Spleen (tissue), 11 donors: ENCODE data around the gene NUDT16L1. TPM values are rescaled to one million over a fixed set of nuclear protein-coding genes. Genes with fewer than 3 reads are reported as not detected.

ENCODE experiments used
- DNase-seq: peaks from one replicate; pipeline ENCODE4 v3.0.0-alpha.2; 2020
- H3K27ac ChIP-seq, 8 donors: fragments of 200-600 bp; sonication (generic) in 7 of 8; 1 replicate in 4 of 8; 2 replicates in 4 of 8; pipeline versions ENCODE4 v1.5.0 to v1.8.0; 2016 to 2021; ENCODE audit warnings: inconsistent platforms in 4 of 8, mild to moderate bottlenecking in 4 of 8, moderate library complexity in 1 of 8
- H3K27me3 ChIP-seq, 7 donors: fragments of 200-600 bp; sonication (generic) in 6 of 7; replicated peaks in 1 of 7; 1 replicate in 4 of 7; 2 replicates in 3 of 7; pipeline versions ENCODE4 v1.5.0 to v1.8.0; 2016 to 2021; ENCODE audit warnings: inconsistent platforms in 3 of 7, mild to moderate bottlenecking in 1 of 7
- H3K36me3 ChIP-seq, 6 donors: fragments of 200-600 bp; sonication (generic) in 5 of 6; 1 replicate in 4 of 6; 2 replicates in 2 of 6; pipeline versions ENCODE4 v1.5.0 to v1.8.0; 2016 to 2021; ENCODE audit warnings: inconsistent platforms in 2 of 6
- H3K4me1 ChIP-seq, 6 donors: fragments of 200-600 bp; sonication (generic) in 5 of 6; 1 replicate in 3 of 6; 2 replicates in 3 of 6; pipeline versions ENCODE4 v1.5.0 to v1.8.0; 2016 to 2021; ENCODE audit warnings: inconsistent platforms in 3 of 6
- H3K4me3 ChIP-seq, 8 donors: fragments of 200-600 bp; sonication (generic) in 7 of 8; 1 replicate in 4 of 8; 2 replicates in 4 of 8; pipeline versions ENCODE4 v1.5.0 to v1.8.0; 2016 to 2021; ENCODE audit warnings: inconsistent platforms in 4 of 8, mild to moderate bottlenecking in 4 of 8, moderate library complexity in 2 of 8
- H3K9me3 ChIP-seq, 8 donors: fragments of 200-600 bp; sonication (generic) in 7 of 8; 1 replicate in 4 of 8; 2 replicates in 4 of 8; pipeline versions ENCODE4 v1.5.0 to v1.8.0; 2016 to 2021; ENCODE audit warnings: inconsistent platforms in 4 of 8
- CTCF ChIP-seq, 11 experiments: fragments of 200-600 bp in 7 of 11; fragments of 450-650 bp in 4 of 11; sonication (generic) in 4 of 11; IDR thresholded peaks in 8 of 11; conservative IDR thresholded peaks in 3 of 11; 1 replicate in 7 of 11; 2 replicates in 4 of 11; pipeline versions ENCODE4 v1.4.0 to v1.8.0; 2016 to 2021; ENCODE audit warnings: antibody characterized with exemption in 11 of 11, inconsistent platforms in 4 of 11, mild to moderate bottlenecking in 1 of 11
- POLR2A ChIP-seq, 3 donors: fragments of 450-650 bp; IDR thresholded peaks; one replicate each; pipeline ENCODE4 v1.5.1; 2017; ENCODE audit warnings: antibody characterized with exemption in 3 of 3, mild to moderate bottlenecking in 1 of 3
- POLR2AphosphoS5 ChIP-seq, 3 donors: sonication (generic); formaldehyde crosslinking; IDR thresholded peaks; one replicate each; pipeline ENCODE4 v1.5.1; 2017; ENCODE audit warnings: antibody characterized with exemption in 3 of 3
- WGBS, 5 donors: extraction: QIAGEN DNeasy Blood & Tissue Kit in 3 of 5; methylation state at CpG; one replicate each; pipeline versions ENCODE4 v1.1.5 to v1.1.7; 2013 to 2018; 5-methylcytosine and 5-hydroxymethylcytosine counted together
- intact Hi-C: fragments of 100-400 bp; cut with DNase I; formaldehyde crosslinking; loops from one replicate; pipeline ENCODE4 v1.15.0; 2023; ENCODE audit warnings: low total_unique reads
- polyA plus RNA-seq, 3 donors: library from polyadenylated mRNA; stranded (reverse); fragments of 200-250 nt; gene quantifications; one replicate each; pipeline ENCODE4 v1.2.1, GENCODE V29; 2013
- total RNA-seq, 7 donors: library from RNA; depleted of rRNA in 3 of 7; stranded (reverse); fragments of >200 nt in 3 of 7; fragmentation: NEBNext Ultra II Directional in 4 of 7; extraction: Animal tissue kit (Norgen Biotek cat#: 25700) in 4 of 7; gene quantifications; one replicate each; pipeline versions ENCODE4 v1.1.0 to v1.2.1, GENCODE V29; 2016 to 2021
- donor health status: healthy with polysubstance abuse.
- donor health status: DM: no; HTN: no; CAD: no; lungs with moderate emphysema.
- donor health status: DM: no; HTN: no; CAD: no.
- donor health status: Bipolar disorder and iron deficiency.
- donor health status: healthy.
- donor health status: DM: no; HTN: no; CAD: no.
- donor health status: DM: yes; HTN: yes; CAD: no.

Gene NUDT16L1
- total and polyA plus RNA-seq, 10 donors = 26.2 to 47.2 (median 29.4) TPM

- no peak for TF ChIP-seq POLR2A (IDR thresholded peaks at IDR 0.05)
- TF ChIP-seq POLR2AphosphoS5 (IDR thresholded peaks at IDR 0.05) = peak in 1 of 3 donors; percentile 16
- WGBS, 5 donors = 94 to 97% (median 97%) methylated on average over 14 of the region's 14 CpGs
Observed at GRCh38 chr16:4704913-4705312, 11.6 kb downstream of the NUDT16L1 start.

GRCh38 chr16:4706871-4707270 is 13.5 kb downstream of the NUDT16L1 start:
- WGBS, 5 donors = 87 to 97% (median 92%) methylated on average over 7 of the region's 7 CpGs
- H3K9me3 ChIP-seq = no peaks in the 10 kb centered on the region
- H3K36me3 ChIP-seq = peaks cover 0 to 89% (median 30%) of the 10 kb centered on the region in 6 donors
- H3K4me1 ChIP-seq = no peaks in the 10 kb centered on the region
- TF ChIP-seq CTCF (IDR thresholded peaks at IDR 0.05 in 8 of 11, conservative IDR thresholded peaks at IDR 0.05 in 3 of 11) = no peak
- TF ChIP-seq POLR2A (IDR thresholded peaks at IDR 0.05) = no peak
- no peak for TF ChIP-seq POLR2AphosphoS5 (IDR thresholded peaks at IDR 0.05)
- H3K27ac ChIP-seq = no peak overlapping the region
- H3K4me3 ChIP-seq = no peak overlapping the region
- no peak for DNase-seq
- intact Hi-C loops = no loop called here
- no peaks in the 10 kb centered on the region for H3K27me3 ChIP-seq

More at GRCh38 chr16:4704913-4705312, 11.6 kb downstream of the NUDT16L1 start:
- no peak for DNase-seq
- H3K27me3 ChIP-seq = no peaks in the 10 kb centered on the region
- H3K9me3 ChIP-seq = no peaks in the 10 kb centered on the region
- H3K4me3 ChIP-seq = no peak overlapping the region
- H3K36me3 ChIP-seq = peaks cover 0 to 90% (median 44%) of the 10 kb centered on the region in 6 donors
- H3K27ac ChIP-seq = no peak overlapping the region
- H3K4me1 ChIP-seq = no peaks in the 10 kb centered on the region
- intact Hi-C loops = no loop called here

GRCh38 chr16:4709481-4709880 is 16.1 kb downstream of the NUDT16L1 start:
- H3K4me3 ChIP-seq = no peak overlapping the region
- H3K9me3 ChIP-seq = no peaks in the 10 kb centered on the region
- H3K4me1 ChIP-seq = no peaks in the 10 kb centered on the region
- intact Hi-C loops = no loop called here
- TF ChIP-seq CTCF (IDR thresholded peaks at IDR 0.05 in 8 of 11, conservative IDR thresholded peaks at IDR 0.05 in 3 of 11) = no peak
- TF ChIP-seq POLR2A (IDR thresholded peaks at IDR 0.05) = no peak
- TF ChIP-seq POLR2AphosphoS5 (IDR thresholded peaks at IDR 0.05) = no peak
- no peak for DNase-seq
- H3K27ac ChIP-seq = no peak overlapping the region
- H3K27me3 ChIP-seq = no peaks in the 10 kb centered on the region
- 93 to 96% (median 95%) methylated on average over 4 of the region's 4 CpGs for WGBS, 5 donors
- peaks cover 0 to 94% (median 34%) of the 10 kb centered on the region in 6 donors for H3K36me3 ChIP-seq

- Histone ChIP-seq H3K4me1 (peaks cover 0 to 7% (median 0%) of the 10 kb centered on the region in 6 donors), H3K27ac (no peak overlapping the region), H3K36me3 (peaks cover 0 to 82% (median 21%) of the 10 kb centered on the region in 6 donors), H3K4me3 (no peak overlapping the region), H3K9me3 (no peaks in the 10 kb centered on the region), H3K27me3 (no peaks in the 10 kb centered on the region)
- no peak for DNase-seq
- WGBS, 5 donors = 87 to 94% (median 90%) methylated on average over 18 of the region's 18 CpGs
- intact Hi-C loops = no loop called here
- TF ChIP-seq CTCF (IDR thresholded peaks at IDR 0.05 in 8 of 11, conservative IDR thresholded peaks at IDR 0.05 in 3 of 11) = no peak
- no peak for TF ChIP-seq POLR2A (IDR thresholded peaks at IDR 0.05)
- no peak for TF ChIP-seq POLR2AphosphoS5 (IDR thresholded peaks at IDR 0.05)
Observed at GRCh38 chr16:4713663-4714501, 20.5 kb downstream of the NUDT16L1 start.
